Measurements from ENCODE around the gene EML4.

Gene EML4

GRCh38 chr2:42233976-42234441 lies 64.9 kb downstream of the EML4 start:
- Histone ChIP-seq H3K4me3 (ENCODE audit: low read depth in 1 of 2, low read length in 2 of 2) (no peak overlapping the region), H3K27ac (ENCODE audit: low read length) (no peak overlapping the region), H3K27me3 (ENCODE audit: low read depth, low read length) (no peaks in the 10 kb centered on the region), H3K36me3 (ENCODE audit: control insufficient read depth in 1 of 2, insufficient read depth in 2 of 2, low read length in 2 of 2) (no peaks in the 10 kb centered on the region), H3K4me1 (ENCODE audit: control insufficient read depth in 1 of 2, insufficient read depth in 2 of 2, low read length in 2 of 2) (peaks cover 0 to 9% of the 10 kb centered on the region in 2 donors), H3K9me3 (ENCODE audit: control insufficient read depth in 1 of 2, low read length in 2 of 2) (no peaks in the 10 kb centered on the region)

GRCh38 chr2:42236911-42237310 lies 67.8 kb downstream of the EML4 start:
- Histone ChIP-seq H3K27me3 (ENCODE audit: low read depth, low read length) (no peaks in the 10 kb centered on the region), H3K9me3 (ENCODE audit: control insufficient read depth in 1 of 2, low read length in 2 of 2) (no peaks in the 10 kb centered on the region), H3K36me3 (ENCODE audit: control insufficient read depth in 1 of 2, insufficient read depth in 2 of 2, low read length in 2 of 2) (no peaks in the 10 kb centered on the region), H3K4me1 (ENCODE audit: control insufficient read depth in 1 of 2, insufficient read depth in 2 of 2, low read length in 2 of 2) (peaks cover 0 to 16% of the 10 kb centered on the region in 2 donors), H3K27ac (ENCODE audit: low read length) (no peak overlapping the region), H3K4me3 (ENCODE audit: low read depth in 1 of 2, low read length in 2 of 2) (no peak overlapping the region)

GRCh38 chr2:42238644-42239288 lies 69.6 kb downstream of the EML4 start:
- H3K9me3 ChIP-seq (ENCODE audit: control insufficient read depth in 1 of 2, low read length in 2 of 2): no peaks in the 10 kb centered on the region
- peaks cover 0 to 15% of the 10 kb centered on the region in 2 donors for H3K4me1 ChIP-seq (ENCODE audit: control insufficient read depth in 1 of 2, insufficient read depth in 2 of 2, low read length in 2 of 2)
- no peak overlapping the region for H3K27ac ChIP-seq (ENCODE audit: low read length)
- H3K27me3 ChIP-seq (ENCODE audit: low read depth, low read length): no peaks in the 10 kb centered on the region
- H3K4me3 ChIP-seq (ENCODE audit: low read depth in 1 of 2, low read length in 2 of 2): no peak overlapping the region
- H3K36me3 ChIP-seq (ENCODE audit: control insufficient read depth in 1 of 2, insufficient read depth in 2 of 2, low read length in 2 of 2): no peaks in the 10 kb centered on the region

GRCh38 chr2:42239289-42239661 lies 70.1 kb downstream of the EML4 start:
- Histone ChIP-seq H3K27ac (ENCODE audit: low read length) (no peak overlapping the region), H3K27me3 (ENCODE audit: low read depth, low read length) (no peaks in the 10 kb centered on the region), H3K9me3 (ENCODE audit: control insufficient read depth in 1 of 2, low read length in 2 of 2) (no peaks in the 10 kb centered on the region), H3K4me3 (ENCODE audit: low read depth in 1 of 2, low read length in 2 of 2) (no peak overlapping the region), H3K36me3 (ENCODE audit: control insufficient read depth in 1 of 2, insufficient read depth in 2 of 2, low read length in 2 of 2) (no peaks in the 10 kb centered on the region), H3K4me1 (ENCODE audit: control insufficient read depth in 1 of 2, insufficient read depth in 2 of 2, low read length in 2 of 2) (peaks cover 0 to 10% of the 10 kb centered on the region in 2 donors)

- no peaks in the 10 kb centered on the region for H3K36me3 ChIP-seq (ENCODE audit: control insufficient read depth in 1 of 2, insufficient read depth in 2 of 2, low read length in 2 of 2)
- no peak overlapping the region for H3K27ac ChIP-seq (ENCODE audit: low read length)
- no peaks in the 10 kb centered on the region for H3K27me3 ChIP-seq (ENCODE audit: low read depth, low read length)
- peaks cover 0 to 7% of the 10 kb centered on the region in 2 donors for H3K4me1 ChIP-seq (ENCODE audit: control insufficient read depth in 1 of 2, insufficient read depth in 2 of 2, low read length in 2 of 2)
- H3K4me3 ChIP-seq (ENCODE audit: low read depth in 1 of 2, low read length in 2 of 2): no peak overlapping the region
- no peaks in the 10 kb centered on the region for H3K9me3 ChIP-seq (ENCODE audit: control insufficient read depth in 1 of 2, low read length in 2 of 2)
Measured at GRCh38 chr2:42239811-42240210, 70.7 kb downstream of the EML4 start.

- H3K27me3 ChIP-seq (ENCODE audit: low read depth, low read length): no peaks in the 10 kb centered on the region
- peaks cover 0 to 8% of the 10 kb centered on the region in 2 donors for H3K36me3 ChIP-seq (ENCODE audit: control insufficient read depth in 1 of 2, insufficient read depth in 2 of 2, low read length in 2 of 2)
- H3K9me3 ChIP-seq (ENCODE audit: control insufficient read depth in 1 of 2, low read length in 2 of 2): no peaks in the 10 kb centered on the region
- peaks cover 0 to 7% of the 10 kb centered on the region in 2 donors for H3K4me1 ChIP-seq (ENCODE audit: control insufficient read depth in 1 of 2, insufficient read depth in 2 of 2, low read length in 2 of 2)
- no peak overlapping the region for H3K4me3 ChIP-seq (ENCODE audit: low read depth in 1 of 2, low read length in 2 of 2)
- H3K27ac ChIP-seq (ENCODE audit: low read length): no peak overlapping the region
Measured at GRCh38 chr2:42241517-42241916, 72.4 kb downstream of the EML4 start.

GRCh38 chr2:42243297-42243696 lies 74.1 kb downstream of the EML4 start:
- no peak overlapping the region for H3K27ac ChIP-seq (ENCODE audit: low read length)
- H3K36me3 ChIP-seq (ENCODE audit: control insufficient read depth in 1 of 2, insufficient read depth in 2 of 2, low read length in 2 of 2): peaks cover 6 to 10% of the 10 kb centered on the region in 2 donors
- H3K9me3 ChIP-seq (ENCODE audit: control insufficient read depth in 1 of 2, low read length in 2 of 2): no peaks in the 10 kb centered on the region

GRCh38 chr2:42244520-42244919 lies 75.4 kb downstream of the EML4 start:
- H3K4me3 ChIP-seq (ENCODE audit: low read depth in 1 of 2, low read length in 2 of 2): no peak overlapping the region
- no peaks in the 10 kb centered on the region for H3K9me3 ChIP-seq (ENCODE audit: control insufficient read depth in 1 of 2, low read length in 2 of 2)
- H3K4me1 ChIP-seq (ENCODE audit: control insufficient read depth in 1 of 2, insufficient read depth in 2 of 2, low read length in 2 of 2): peaks cover 0 to 8% of the 10 kb centered on the region in 2 donors
- H3K27me3 ChIP-seq (ENCODE audit: low read depth, low read length): no peaks in the 10 kb centered on the region
- H3K27ac ChIP-seq (ENCODE audit: low read length): no peak overlapping the region
- H3K36me3 ChIP-seq (ENCODE audit: control insufficient read depth in 1 of 2, insufficient read depth in 2 of 2, low read length in 2 of 2): peaks cover 6 to 10% of the 10 kb centered on the region in 2 donors

More at GRCh38 chr2:42243297-42243696, 74.1 kb downstream of the EML4 start:
- Histone ChIP-seq H3K27me3 (ENCODE audit: low read depth, low read length) (no peaks in the 10 kb centered on the region), H3K4me1 (ENCODE audit: control insufficient read depth in 1 of 2, insufficient read depth in 2 of 2, low read length in 2 of 2) (peaks cover 0 to 7% of the 10 kb centered on the region in 2 donors), H3K4me3 (ENCODE audit: low read depth in 1 of 2, low read length in 2 of 2) (no peak overlapping the region)

- Histone ChIP-seq H3K9me3 (ENCODE audit: control insufficient read depth in 1 of 2, low read length in 2 of 2) (no peaks in the 10 kb centered on the region), H3K36me3 (ENCODE audit: control insufficient read depth in 1 of 2, insufficient read depth in 2 of 2, low read length in 2 of 2) (peaks cover 6 to 10% of the 10 kb centered on the region in 2 donors), H3K4me3 (ENCODE audit: low read depth in 1 of 2, low read length in 2 of 2) (no peak overlapping the region), H3K4me1 (ENCODE audit: control insufficient read depth in 1 of 2, insufficient read depth in 2 of 2, low read length in 2 of 2) (peaks cover 0 to 17% of the 10 kb centered on the region in 2 donors), H3K27ac (ENCODE audit: low read length) (no peak overlapping the region), H3K27me3 (ENCODE audit: low read depth, low read length) (no peaks in the 10 kb centered on the region)
Measured at GRCh38 chr2:42245396-42245795, 76.2 kb downstream of the EML4 start.

GRCh38 chr2:42246562-42246961 lies 77.4 kb downstream of the EML4 start:
- H3K4me3 ChIP-seq (ENCODE audit: low read depth in 1 of 2, low read length in 2 of 2): no peak overlapping the region
- H3K9me3 ChIP-seq (ENCODE audit: control insufficient read depth in 1 of 2, low read length in 2 of 2): no peaks in the 10 kb centered on the region
- no peaks in the 10 kb centered on the region for H3K27me3 ChIP-seq (ENCODE audit: low read depth, low read length)
- H3K4me1 ChIP-seq (ENCODE audit: control insufficient read depth in 1 of 2, insufficient read depth in 2 of 2, low read length in 2 of 2): peaks cover 0 to 10% of the 10 kb centered on the region in 2 donors
- H3K27ac ChIP-seq (ENCODE audit: low read length): no peak overlapping the region
- peaks cover 6 to 10% of the 10 kb centered on the region in 2 donors for H3K36me3 ChIP-seq (ENCODE audit: control insufficient read depth in 1 of 2, insufficient read depth in 2 of 2, low read length in 2 of 2)

- Histone ChIP-seq H3K27ac (ENCODE audit: low read length) (no peak overlapping the region), H3K4me3 (ENCODE audit: low read depth in 1 of 2, low read length in 2 of 2) (no peak overlapping the region), H3K36me3 (ENCODE audit: control insufficient read depth in 1 of 2, insufficient read depth in 2 of 2, low read length in 2 of 2) (peaks cover 6 to 10% of the 10 kb centered on the region in 2 donors), H3K4me1 (ENCODE audit: control insufficient read depth in 1 of 2, insufficient read depth in 2 of 2, low read length in 2 of 2) (peaks cover 0 to 10% of the 10 kb centered on the region in 2 donors), H3K9me3 (ENCODE audit: control insufficient read depth in 1 of 2, low read length in 2 of 2) (no peaks in the 10 kb centered on the region), H3K27me3 (ENCODE audit: low read depth, low read length) (no peaks in the 10 kb centered on the region)
Measured at GRCh38 chr2:42248846-42249245, 79.7 kb downstream of the EML4 start.

- peaks cover 6 to 10% of the 10 kb centered on the region in 2 donors for H3K36me3 ChIP-seq (ENCODE audit: control insufficient read depth in 1 of 2, insufficient read depth in 2 of 2, low read length in 2 of 2)
- no peak overlapping the region for H3K27ac ChIP-seq (ENCODE audit: low read length)
- no peaks in the 10 kb centered on the region for H3K9me3 ChIP-seq (ENCODE audit: control insufficient read depth in 1 of 2, low read length in 2 of 2)
- peaks cover 0 to 10% of the 10 kb centered on the region in 2 donors for H3K4me1 ChIP-seq (ENCODE audit: control insufficient read depth in 1 of 2, insufficient read depth in 2 of 2, low read length in 2 of 2)
- H3K27me3 ChIP-seq (ENCODE audit: low read depth, low read length): no peaks in the 10 kb centered on the region
- H3K4me3 ChIP-seq (ENCODE audit: low read depth in 1 of 2, low read length in 2 of 2): no peak overlapping the region
Measured at GRCh38 chr2:42249284-42249683, 80.1 kb downstream of the EML4 start.
